GM21723 (cell line): ENCODE results near the gene SCAPER.
"Not testable (repeated sequence)": the region's sequence is repeated elsewhere in the genome, so short reads cannot be mapped to it uniquely, and the experiment has no call there.

Experiments
- ATAC-seq: cut with Tn5 transposase; IDR thresholded peaks from one replicate; pipeline ENCODE4 v1.9.1; 2021; ENCODE audit warnings: mild to moderate bottlenecking, moderate library complexity; ENCODE audit not compliant: unreplicated experiment

SCAPER gene

DNA sequence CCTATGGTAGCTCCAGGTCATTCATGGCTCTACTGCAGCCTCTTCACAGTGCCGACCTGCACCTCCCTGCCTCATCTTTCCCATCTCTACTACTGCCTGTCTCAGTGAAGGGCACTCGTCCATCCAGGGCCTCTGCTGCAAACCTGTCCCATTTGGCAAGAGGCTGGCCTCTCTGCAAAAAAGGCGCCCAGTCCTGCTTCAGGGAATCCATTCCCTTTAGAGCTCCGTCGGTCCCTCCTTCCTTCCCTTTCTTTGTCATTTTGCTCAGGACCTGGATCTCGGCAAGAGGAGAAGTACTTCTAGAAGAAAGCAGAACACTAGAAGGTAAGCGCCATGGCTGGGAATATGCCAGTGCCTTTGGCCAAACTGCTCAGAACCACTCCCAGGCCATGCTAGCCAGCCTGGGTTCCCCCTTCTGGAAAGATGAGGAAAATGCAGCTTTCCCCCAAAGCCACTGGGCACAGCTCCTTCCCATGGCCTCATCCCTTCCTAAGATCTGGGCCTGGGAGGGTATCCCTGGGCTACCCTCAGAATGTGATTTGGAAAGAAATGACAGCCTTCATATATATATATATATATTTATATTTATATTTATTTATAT, 575.0 kb downstream of the SCAPER start:
- ATAC-seq: no peak

DNA sequence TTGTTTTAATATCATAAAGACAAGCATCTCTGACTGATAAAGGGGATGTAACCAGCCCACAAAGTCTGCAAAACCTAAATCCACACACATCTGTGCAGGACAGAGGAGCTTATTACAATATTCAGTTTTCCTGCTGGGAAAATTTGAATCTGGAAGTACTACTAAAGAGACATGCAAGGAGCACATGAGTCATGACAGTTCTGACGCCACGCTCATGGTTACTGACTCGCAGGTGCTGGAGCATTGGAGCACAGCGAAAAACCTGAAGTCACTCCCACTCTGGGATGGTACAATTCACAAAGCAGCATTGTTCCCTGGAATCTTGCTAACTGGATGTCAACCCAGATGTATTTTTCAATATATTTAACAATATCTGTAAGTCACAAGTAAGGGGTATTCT, 576.2 kb downstream of the SCAPER start:
- no peak for ATAC-seq

DNA sequence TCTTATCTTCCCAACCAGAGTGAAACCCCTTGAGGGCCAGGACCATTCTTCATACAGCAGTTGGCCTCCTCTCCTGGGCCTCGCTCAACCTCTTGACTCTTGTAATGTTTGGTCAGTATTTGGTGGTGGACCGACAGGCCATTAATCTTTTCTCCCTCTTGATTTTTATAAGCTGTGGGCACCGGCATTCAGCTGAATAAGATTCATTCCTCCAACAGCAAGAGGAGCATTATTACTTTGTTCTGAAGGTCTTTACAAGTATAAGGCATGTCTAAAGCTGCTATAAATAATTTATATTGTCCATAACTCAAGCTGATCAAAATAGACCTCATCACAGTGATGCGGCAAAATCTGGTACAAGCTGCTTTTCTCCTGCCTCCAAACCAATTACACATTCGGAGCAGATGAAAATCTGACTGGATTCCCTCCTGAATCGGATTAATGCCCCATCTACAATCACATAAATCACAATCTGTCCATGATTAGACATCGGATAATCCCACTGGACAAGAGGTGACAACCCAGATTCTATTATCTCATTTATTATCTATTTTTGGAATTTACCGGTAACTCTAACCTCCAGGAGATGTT, 576.9 kb downstream of the SCAPER start:
- ATAC-seq: no peak

DNA sequence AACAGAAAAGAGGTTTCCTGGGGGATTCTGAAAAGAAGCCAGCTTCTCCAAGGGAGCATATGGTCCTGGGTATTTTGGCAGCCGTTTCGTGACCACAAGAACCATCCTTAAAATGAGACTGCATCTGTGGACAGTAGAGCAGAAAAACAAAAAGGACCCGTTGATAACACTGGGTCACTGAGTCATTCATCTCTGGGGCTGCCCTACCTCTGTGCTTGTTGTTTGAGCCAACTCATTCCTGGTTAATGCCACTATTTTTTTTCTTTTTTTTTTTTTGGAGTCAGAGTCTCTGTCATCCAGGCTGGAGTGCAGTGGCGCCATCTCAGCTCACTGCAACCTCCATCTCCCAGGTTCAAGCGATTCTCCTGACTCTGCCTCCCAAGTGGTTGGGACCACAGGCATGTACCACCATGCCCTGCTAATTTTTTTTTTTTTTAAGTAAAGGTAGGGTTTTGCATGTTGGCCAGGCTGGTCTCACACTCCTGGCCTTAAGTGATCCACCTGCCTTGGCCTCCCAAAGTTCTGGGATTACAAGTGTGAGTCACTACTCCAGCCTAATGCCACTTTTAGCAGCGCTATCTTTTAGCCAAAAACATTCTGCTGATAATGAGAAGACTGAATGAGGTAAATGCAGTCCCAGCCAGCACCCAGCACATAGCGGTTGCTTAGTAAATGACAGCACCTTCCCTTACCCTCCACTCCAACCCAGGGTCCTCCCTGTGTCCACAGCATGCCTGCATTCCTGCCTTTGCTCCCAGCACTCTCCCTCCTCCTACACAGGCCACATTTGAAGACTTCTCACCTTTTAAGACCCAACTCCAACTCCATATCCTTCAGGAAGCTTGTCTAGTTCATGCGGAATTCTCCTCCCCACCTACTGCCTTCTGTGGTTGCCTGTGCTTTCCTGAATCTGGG, 577.7 kb downstream of the SCAPER start:
- no peak for ATAC-seq

DNA sequence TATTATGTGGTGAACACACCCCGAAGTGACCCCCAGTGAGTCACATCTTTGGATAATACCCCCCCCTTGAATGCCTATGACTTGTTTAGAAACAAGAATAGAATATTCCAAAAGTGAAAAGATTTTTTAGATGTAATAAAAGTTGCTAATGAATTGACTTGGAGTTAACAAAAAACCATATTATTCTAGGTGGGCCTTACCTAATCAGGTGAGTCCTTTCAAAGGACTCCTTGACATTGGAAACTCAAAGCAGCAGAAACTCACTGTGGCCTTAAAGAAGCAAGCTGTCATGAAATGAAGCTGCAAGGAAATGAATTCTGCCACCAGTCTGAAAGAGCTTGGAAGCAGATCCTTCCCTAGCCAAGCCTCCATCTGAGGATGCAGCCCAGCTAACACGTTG, 579.4 kb downstream of the SCAPER start:
- no peak for ATAC-seq

DNA sequence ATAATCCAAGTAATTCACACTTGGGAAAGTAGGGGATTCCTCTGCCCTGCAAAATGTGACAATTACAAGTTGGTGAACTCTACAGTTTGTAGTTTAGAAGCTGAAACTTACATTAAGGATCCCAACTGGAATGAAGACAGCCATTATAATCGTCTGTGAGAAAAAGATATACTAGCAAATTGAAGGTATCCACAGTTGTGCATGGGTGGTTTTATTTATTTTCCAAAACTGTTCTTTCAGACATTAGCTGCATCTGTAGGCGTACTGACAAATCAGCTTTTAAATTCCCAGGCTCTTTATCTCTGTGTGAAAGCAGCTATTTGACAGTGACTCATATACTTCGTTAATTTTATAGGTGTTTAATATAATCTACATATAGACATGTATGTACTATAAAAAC, 581.1 kb downstream of the SCAPER start:
- ATAC-seq: no peak

DNA sequence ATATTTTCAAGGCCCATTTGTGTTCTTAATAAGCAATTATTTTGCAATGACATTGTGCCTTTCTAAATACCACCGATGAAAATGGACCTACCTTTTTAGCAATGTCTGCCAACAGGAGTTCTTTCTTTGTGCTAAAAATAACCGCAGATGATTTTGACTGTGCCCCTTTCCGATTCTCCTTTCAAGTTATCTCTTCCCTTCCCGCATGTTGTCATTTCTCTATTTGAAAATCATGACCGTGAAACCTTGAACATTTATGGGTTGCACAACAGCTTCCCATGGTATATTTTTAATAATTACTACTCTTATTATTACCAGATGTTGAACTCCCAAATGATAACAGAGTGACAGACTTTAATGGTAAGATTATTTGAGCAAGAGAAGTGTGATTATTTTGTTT, 583.5 kb downstream of the SCAPER start:
- ATAC-seq: no peak

DNA sequence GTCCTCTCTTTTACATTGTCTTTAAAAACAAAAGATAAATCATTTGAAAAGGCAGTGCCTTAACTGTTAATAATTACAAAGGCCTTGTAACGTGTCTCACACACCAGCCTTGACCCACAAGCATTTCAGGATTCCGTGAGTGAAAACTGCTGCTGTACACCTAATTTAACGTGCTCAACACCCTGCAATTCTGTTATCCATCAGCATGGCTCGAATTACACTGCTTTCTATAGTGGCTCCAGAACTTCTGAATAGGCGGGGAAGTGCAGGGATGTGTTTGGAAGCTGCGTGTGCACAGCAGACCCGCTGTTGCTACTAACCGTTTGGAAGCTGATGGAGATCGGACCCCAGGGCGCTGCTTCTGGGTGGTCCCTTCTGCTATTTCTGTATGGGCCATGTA, 584.0 kb downstream of the SCAPER start:
- no peak for ATAC-seq

DNA sequence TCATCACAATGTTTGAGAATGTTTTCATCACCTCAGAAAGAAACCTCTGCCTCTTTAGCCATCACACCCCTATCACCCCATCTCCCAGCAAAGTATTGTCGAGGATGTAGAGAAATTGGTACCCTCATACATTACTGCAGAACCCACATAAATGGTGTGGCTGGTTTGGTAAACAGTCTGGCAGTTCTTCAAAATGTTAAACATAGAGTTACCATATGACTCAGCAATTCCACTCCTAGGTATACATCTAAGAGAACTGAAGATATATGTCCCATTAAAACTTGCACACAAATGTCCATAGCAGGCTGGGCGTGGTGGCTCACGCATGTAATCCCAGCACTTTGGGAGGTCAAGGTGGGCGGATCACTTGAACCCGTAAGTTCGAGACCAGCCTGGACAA, 585.1 kb downstream of the SCAPER start:
- ATAC-seq: no peak

DNA sequence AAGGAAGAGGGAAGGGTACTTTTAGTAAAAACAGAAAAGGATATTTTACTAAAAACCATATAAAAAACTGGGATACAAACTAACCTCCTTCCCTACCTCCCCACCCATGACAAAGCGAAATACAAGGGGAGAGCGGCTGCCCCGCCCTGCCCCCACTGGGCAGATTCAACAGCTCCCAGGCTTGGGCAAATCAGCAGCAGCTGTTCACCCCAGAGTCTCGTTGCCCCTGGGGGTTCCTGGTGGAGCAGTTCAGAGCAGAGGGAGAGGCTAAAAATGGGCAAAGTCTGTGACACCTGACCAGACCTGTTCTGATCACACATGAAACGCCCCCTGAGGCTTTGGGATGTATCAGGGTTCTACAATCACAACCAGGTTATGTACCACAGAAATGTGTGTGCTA, 591.4 kb downstream of the SCAPER start:
- ATAC-seq: no peak

DNA sequence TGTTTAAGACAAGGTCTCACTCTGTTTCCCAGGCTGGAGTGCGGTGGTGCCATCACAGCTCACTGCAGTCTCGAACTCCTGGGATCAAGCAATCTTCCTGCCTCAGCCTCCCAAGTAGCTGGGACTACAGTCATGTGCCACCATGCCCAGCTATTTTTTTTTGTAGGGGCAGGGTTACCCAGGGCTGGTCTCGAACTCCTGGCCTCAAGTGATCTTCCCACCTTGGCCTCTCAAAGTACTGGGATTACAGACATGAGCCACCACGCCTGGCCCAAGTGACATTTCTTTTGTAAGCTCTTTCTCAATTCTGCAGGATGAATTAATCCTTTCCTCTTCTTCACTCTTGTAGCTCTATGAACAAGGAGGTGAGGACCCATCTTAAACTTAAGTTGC, 592.0 kb downstream of the SCAPER start:
- not testable (repeated sequence) for ATAC-seq

DNA sequence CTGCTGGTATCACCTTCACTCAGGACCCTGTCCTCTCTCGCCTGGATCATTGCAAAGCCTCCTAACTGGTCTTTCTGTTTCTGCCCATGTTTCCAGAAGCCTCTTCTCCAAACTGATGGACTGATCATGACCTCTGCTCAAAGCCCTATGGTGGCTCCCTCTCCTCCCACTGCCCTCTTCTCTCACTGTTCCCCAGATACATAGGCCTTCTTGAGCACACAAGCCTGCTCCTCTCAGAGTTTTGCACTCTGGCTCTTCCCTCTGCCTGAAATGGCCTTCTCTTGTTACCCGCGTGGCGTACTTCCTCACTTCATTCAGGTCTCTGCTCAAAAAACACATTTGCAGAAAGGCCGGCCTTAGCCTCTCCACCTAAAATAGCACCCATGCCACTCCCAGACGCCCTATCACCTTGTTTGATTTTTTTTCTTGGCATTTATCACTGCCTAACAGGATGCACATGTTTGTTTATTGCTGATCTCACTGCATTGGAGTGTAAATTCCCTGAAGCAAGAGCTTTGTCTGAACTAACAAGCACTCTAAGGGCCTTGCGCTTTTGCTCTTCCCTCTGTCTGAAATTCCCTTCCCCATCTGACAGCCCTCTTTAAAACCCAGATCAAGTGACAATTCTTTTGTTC, 592.5 kb downstream of the SCAPER start:
- no peak for ATAC-seq

DNA sequence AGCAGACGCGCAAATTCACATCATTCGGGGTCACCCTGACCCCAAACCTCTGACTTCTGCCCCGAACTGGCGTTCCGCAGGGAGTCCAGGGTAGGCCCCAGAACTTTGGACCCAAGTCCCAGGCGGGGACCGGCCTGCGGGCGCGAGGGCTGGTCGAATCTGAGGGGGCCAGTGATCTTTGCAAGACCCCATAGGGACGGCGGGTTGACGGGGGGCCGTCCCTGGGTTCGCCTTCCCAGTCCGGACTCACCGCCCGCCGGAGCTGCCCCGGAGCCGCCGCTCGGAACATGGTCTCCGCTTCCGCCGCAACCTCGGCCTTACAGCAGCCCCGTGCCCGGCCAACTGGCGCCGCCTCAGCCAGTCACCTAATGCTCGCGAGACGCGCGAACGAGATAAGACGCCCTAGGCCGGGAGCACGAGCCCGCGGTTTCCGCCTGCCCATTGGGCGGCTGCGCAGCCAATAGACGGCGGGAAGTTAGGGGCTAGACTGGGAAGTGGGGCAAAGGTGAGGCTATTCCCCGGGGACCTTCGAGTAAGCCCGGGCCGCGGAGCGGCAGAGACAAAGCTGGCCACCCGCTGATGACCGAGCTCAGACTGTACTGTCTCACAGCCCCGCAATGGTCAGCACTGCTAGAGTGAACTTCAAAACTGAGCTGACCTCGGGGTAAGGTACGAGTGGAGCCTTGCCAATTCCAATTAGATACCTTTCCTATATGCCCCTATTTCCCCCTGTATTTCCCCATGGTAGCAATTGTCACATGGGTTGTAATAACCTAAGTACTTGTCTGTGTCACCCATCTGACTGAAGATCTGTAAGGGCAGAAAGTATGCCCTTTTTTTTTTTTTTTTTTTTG, 593.8 kb downstream of the SCAPER start, which contains the start of gene ETFA:
Gene ETFA, minus strand, starts transcription at position 370 of the 854 bp plus-strand sequence. Its CDS starts 81 bp downstream, at position 289.
- peak; percentile 98 for ATAC-seq

DNA sequence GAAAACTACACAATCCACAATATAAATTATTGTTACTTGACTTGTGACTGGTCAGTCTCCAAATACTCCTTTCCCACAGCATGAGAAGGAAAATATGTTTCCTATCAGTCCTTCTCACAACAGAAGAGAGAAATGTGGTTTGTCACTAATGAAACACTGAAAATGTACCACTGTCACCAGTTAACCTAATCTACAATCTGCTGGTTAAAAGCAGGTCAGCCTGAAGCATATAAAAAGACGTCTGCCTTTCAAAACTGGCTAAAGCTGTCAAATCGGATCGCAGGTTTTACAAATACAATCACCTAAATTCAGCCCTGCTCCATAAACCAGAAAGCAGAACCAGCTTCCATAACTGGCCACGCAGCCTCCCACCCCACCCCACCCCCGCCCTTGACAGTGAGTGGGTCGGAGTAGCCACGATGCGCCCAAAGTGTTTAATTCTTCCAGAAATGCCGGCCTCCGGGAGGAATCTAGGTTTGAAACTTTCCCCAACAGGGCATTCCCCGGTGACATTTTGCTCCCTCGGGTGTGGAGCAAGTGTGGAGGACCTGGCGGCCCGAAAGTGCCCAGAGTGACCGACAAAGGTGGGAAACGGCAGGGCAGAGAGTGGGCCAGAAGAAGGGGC, 594.6 kb downstream of the SCAPER start:
- peak; percentile 23 for ATAC-seq

DNA sequence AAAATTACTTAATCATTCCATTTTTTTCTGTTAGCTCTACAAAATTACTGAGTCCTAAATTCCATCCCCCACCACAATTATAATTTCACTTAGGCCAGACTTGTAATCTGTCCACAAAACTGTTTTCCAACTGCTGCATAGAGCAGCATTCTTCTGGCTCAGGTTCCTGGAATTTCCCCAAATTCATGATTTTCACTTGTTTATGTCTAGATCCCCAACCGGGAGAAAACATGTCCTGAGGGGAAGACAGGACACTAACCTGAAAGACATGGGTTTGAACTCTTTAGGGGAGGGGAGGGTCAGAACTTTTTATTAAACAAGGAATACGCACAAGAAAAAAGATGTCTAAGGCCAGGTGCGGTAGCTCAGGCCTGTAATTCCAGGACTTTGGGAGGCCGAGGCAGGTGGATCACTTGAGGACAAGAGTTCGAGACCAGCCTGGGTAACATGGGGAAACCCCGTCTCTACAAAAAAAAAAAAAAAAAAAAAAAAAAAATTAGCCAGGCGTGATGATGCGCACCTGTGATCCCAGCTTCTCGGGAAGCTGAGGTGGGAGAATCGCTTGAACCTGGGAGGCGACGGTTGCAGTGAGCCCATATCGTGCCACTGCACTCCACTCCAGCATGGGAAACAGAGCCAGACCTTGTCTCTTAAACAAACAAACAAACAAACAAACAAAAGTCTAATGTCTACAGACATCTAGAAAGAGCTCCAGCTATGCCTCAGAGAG, 595.4 kb downstream of the SCAPER start:
- ATAC-seq: no peak

DNA sequence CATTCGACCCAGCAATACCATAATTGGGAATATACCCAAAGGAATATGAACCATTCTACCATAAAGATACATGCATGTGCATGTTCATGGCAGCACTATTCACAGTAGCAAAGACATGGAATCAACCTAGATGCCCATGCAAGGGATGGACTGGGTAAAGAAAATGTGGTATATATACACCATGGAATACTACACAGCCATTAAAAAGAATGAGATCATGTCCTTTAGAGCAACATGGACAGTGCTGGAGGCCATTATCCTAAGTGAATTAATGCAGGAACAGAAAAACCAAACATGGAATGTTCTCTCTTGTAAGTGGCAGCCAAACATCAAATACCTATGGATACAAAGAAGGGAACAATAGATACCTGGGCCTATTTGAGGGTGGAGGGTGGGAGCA, 601.2 kb downstream of the SCAPER start:
- ATAC-seq: no peak

DNA sequence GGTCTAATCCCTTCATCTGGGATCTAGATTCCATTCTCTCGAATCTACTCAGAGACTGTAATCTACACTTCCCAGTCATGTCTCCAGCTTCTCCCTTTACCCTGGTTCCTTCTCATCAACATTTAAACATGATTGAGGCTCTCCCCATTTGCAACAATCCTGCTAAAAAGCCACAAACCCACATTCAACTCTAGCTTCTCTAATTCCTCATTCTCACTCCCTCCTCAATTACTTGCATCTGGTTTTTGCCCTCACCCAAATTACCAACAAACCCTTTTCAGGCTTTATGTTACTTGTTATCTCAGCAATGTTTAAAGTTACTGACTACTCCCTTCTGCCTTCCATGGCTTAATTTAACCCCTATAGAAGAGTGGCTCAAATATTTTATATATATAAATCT, 605.4 kb downstream of the SCAPER start:
- no peak for ATAC-seq

DNA sequence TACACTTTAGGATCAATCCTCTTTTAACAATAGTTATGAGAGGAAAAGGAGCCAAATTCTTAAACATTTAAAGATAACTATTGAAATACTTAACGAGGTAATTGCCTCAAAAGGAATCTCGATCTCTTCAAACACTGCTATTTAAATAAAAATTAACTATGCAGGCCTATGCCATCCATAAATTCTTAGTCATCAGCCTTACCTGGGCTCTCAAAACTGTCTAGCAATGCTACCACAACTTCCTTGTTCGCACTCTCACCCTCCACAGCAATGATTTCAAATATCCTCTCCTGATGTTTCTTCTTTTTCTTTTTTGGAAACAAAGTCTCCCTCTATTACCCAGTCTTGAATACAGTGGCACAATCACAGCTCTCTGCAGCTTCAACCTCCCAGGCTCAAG, 606.2 kb downstream of the SCAPER start:
- no peak for ATAC-seq

DNA sequence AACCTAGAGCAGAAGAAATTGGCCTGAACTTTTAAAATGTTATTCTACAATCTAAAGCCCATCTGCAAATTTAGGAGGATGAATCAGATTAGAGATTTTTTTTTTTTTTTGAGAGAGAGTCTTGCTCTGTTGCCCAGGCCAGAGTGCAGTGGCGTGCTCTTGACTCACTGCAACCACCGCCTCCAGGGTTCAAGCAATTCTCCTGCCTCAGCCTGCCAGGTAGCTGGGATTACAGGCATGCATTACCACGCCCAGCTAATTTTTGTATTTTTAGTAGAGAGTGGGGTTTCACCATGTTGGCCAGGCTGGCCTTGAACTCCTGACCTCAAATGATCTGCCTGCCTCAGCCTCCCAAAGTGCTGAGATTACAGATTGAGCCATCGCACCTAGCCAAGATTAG, 607.2 kb downstream of the SCAPER start:
- not testable (repeated sequence) for ATAC-seq
